A549 treated with AZD2906 at 1 μM for 4 hours (cell line): Measurements from ENCODE around the gene FNDC7. TPM values are rescaled to one million over a fixed set of nuclear protein-coding genes. Genes with fewer than 3 reads are reported as not detected.

Experiments used
- total RNA-seq: library from RNA; stranded (reverse); fragments of 200-300 nt; extraction: Qiagen RNA extraction; gene quantifications from 5 replicates; pipeline ENCODE4 v1.2.3, GENCODE V29; 2022

FNDC7 gene, protein sequence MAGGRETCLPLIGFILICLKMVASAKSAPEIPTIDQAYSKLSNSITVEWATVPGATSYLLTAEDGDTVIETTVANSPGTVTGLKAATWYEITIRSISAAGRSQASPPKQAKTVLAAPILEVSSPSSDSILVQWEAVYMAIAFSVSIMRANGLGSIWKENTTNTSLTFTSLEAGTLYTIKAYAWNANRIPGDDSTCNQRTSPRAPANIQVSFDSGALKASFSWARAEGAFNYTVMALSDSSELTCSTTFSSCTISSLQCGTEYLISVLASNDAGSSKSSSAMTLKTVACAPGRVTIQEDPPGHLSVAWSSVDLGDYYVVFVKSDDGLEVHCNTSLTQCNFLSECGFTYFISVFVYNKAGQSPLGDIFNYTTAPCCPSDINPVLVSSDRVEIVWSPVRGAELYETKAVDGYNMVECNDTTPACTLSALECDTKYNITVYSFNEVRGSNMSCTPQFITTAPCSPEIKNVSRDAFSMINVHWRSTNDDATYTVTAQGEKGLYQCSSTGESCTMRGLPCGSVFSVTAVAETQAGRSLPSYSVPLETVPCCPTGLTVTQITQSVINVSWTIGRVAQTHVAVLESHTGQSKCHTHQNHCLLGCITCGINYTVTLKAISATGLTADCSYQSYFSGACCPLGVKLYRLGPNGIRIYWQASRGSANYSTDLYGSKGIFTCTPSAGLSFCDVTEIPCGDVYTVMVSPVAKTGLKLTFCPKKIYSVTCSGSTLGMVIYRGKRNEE
- total RNA-seq = 0.01 to 0.03 TPM in 2 of 5 replicates, not detected in the others

DNA sequence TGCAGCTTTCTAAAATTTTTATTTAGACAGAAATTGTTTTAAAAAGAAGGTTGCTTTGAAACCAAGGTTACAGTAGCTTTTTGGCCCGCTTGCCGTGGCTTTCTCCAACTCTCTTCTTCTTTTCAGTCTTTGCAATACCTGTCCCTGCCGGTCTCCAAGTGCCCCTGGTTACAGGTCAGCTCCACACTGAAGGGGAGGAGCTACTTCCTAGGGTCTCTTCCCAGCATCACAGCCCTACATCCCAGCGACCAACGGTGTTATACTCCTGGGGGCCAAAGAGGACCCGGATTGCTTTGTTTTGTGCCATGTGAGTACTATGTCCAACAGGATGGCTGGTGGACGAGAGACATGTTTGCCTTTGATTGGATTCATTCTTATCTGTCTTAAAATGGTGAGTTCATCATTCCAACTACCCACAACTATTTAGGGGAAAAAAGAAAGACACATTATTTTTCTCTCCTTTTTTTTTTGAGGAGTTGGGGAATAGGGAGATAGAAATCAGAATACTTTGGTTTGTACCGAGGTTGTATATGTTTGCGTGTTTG lies at the start of gene FNDC7:
FNDC7 (plus strand) TSS at position 303 of the 545 bp plus-strand sequence; CDS start at position 329, 26 bp downstream.

DNA sequence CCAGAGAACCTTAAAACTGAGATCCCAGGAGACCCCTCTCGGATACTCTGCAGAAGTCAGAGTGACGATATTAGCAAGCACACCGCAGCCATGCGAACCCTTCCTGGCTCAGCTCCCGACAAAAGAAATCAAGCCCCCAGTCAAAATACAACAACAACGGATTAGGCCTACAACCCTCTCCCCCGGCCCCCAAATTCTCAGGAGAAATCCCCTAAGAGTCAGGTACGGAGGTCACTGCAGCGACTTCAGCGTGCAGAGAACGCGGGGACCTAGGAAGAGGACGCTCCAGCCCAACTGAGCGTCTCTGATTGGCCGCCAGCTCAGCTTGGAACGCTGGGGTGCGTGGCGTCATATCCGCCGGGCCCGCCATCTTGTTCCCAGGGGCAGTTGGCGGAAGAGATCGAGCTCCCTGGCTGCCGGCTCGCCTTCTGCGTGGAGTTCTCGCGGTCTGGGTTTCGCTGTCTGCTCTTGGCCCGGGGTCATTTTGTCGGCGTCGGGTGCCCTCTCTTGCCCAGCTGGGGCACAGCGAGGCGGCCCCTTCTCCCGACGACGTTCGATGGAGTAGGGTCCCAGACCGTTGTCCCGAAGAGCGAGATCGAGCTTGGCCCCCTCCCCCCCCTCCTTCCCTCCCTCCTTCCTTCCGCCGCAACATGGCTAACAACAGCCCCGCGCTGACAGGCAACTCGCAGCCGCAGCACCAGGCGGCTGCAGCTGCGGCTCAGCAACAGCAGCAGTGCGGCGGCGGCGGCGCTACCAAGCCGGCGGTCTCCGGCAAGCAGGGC lies 20.6 kb upstream of the FNDC7 start, which contains the start of gene PRPF38B:
PRPF38B (plus strand) TSS at position 369 of the 782 bp plus-strand sequence; CDS start at position 651, 282 bp downstream.

DNA sequence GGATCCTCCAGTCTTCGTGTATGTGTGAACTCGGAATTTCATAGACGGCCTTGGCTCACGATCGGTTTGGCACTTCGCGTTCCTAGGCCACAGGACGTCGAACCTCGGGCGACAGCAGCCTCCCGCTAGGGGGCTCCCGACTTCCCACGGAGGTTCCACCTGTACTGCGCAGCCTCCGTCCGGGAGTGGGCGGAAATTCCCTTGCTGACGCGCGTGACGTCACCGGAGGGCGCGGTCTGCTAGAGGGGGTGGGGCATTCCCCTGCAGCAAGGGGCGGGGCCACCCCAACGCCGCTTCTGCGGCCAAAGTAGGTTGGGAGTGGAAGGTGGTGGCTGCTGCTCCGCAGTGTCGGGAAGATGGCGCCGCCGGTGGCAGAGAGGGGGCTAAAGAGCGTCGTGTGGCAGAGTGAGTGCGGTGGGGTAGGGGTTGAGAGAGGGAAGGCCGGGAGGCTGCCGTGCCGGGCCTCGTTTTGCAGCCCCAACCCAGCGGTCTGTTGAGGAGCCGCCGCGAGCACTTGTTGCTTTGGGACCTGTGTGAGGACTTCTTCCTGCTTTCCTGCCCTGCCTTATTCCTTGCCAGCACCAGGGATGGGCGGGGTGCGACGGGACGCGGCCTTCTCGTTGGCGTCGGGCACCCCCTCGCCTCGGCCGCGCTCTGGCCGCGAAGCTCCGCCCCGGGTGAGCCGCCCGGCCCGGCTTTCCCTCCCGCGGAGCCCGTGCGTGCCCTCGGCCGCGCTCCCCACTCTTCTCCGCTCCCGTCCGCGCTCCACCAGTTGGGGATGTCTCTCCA lies 33.9 kb downstream of the FNDC7 start, which contains the start of gene STXBP3:
STXBP3 (plus strand) TSS at position 293 of the 789 bp plus-strand sequence; CDS start at position 357, 64 bp downstream.

Other genes with a start within 250 kb of the FNDC7 start
- 3.6 to 6.3 TPM (median 4.9 TPM) in 5 replicates for gene EEIG2, start 152.8 kb upstream of the FNDC7 start, total RNA-seq
- 3.8 to 4.4 TPM (median 4.0 TPM) in 5 replicates for gene HENMT1, start 51.8 kb upstream of the FNDC7 start, total RNA-seq
- 18.4 to 22.1 TPM (median 19.5 TPM) in 5 replicates for gene PRPF38B, start 20.6 kb upstream of the FNDC7 start, total RNA-seq
- gene STXBP3, start 33.8 kb downstream of the FNDC7 start, total RNA-seq = 16.2 to 28.0 TPM (median 18.1 TPM) in 5 replicates
- gene AKNAD1, start 144.2 kb downstream of the FNDC7 start, total RNA-seq = 1.2 to 2.4 TPM (median 1.5 TPM) in 5 replicates
- 19.2 to 27.3 TPM (median 22.2 TPM) in 5 replicates for gene GPSM2, start 164.1 kb downstream of the FNDC7 start, total RNA-seq